Neural cell (in vitro differentiated cells): ENCODE data around the gene CYP1A1. TPM values are rescaled to one million over a fixed set of nuclear protein-coding genes. Genes with fewer than 3 reads are reported as not detected.

Experiments used
- H2AFZ ChIP-seq: fragments of 200-600, 300-800 bp; sonication (generic), shearing (Covaris generic); 2 replicates; pipeline ENCODE4 v1.6.0; 2014; ENCODE audit warnings: low read depth, mild to moderate bottlenecking, antibody characterized with exemption, low read length, moderate library complexity
- H3F3A ChIP-seq: fragments of 200-600 bp; shearing (Covaris generic); 2 replicates; pipeline ENCODE4 v1.6.1; 2016; ENCODE audit warnings: mild to moderate bottlenecking, moderate library complexity, mixed read lengths, antibody characterized with exemption, low read length; ENCODE audit not compliant: insufficient read depth, poor library complexity, severe bottlenecking
- H3K27ac ChIP-seq: fragments of 200-600, 300-800 bp; sonication (generic), shearing (Covaris generic); 2 replicates; pipeline ENCODE4 v1.5.1; 2014; ENCODE audit warnings: mild to moderate bottlenecking, low read length, moderate library complexity
- H3K27me3 ChIP-seq: fragments of 300-800, 200-600 bp; sonication (generic), shearing (Covaris generic); 2 replicates; pipeline ENCODE4 v1.6.0; 2014; ENCODE audit warnings: mild to moderate bottlenecking, low read depth, low read length, moderate library complexity; ENCODE audit not compliant: insufficient read depth
- H3K36me3 ChIP-seq: fragments of 300-800, 200-600 bp; sonication (generic), shearing (Covaris generic); 2 replicates; pipeline ENCODE4 v1.5.1; 2014; ENCODE audit warnings: mild to moderate bottlenecking, antibody characterized with exemption, low read length, moderate library complexity; ENCODE audit not compliant: insufficient read depth
- H3K4me2 ChIP-seq: fragments of 300-800, 200-600 bp; sonication (generic), shearing (Covaris generic); 2 replicates; pipeline ENCODE4 v1.6.0; 2014; ENCODE audit warnings: mild to moderate bottlenecking, low read length
- H3K4me3 ChIP-seq: fragments of 300-800, 200-600 bp; sonication (generic), shearing (Covaris generic); 2 replicates; pipeline ENCODE4 v1.5.1; 2014; ENCODE audit warnings: mild to moderate bottlenecking, low read length, moderate library complexity
- H3K79me2 ChIP-seq: fragments of 200-600 bp; shearing (Covaris generic); replicated peaks from 2 replicates; pipeline ENCODE4 v1.6.0; 2014; ENCODE audit warnings: mild to moderate bottlenecking, low read length, moderate library complexity; ENCODE audit not compliant: insufficient read depth
- H3K9ac ChIP-seq: fragments of 300-800, 200-600 bp; sonication (generic), shearing (Covaris generic); 2 replicates; pipeline ENCODE4 v1.6.1; 2016; ENCODE audit warnings: mild to moderate bottlenecking, low read length, mixed read lengths
- H3K9me2 ChIP-seq: fragments of 200-600 bp; shearing (Covaris generic); 2 replicates; pipeline ENCODE4 v1.6.1; 2016; ENCODE audit warnings: mild to moderate bottlenecking, low read length, mixed read lengths; ENCODE audit not compliant: insufficient read depth
- H3K9me3 ChIP-seq: fragments of 200-600, 300-800 bp; sonication (generic), shearing (Covaris generic); 2 replicates; pipeline ENCODE4 v1.6.1; 2016; ENCODE audit warnings: mild to moderate bottlenecking, mixed run types, low read length, moderate library complexity, mixed read lengths
- H4K20me1 ChIP-seq: fragments of 200-600 bp; shearing (Covaris generic); 2 replicates; pipeline ENCODE4 v1.6.1; 2016; ENCODE audit warnings: mild to moderate bottlenecking, mixed run types; ENCODE audit not compliant: insufficient read depth
- EP300 ChIP-seq: fragments of 450-650 bp; conservative IDR thresholded peaks from 2 replicates; pipeline ENCODE4 v1.6.1; 2014; ENCODE audit warnings: antibody characterized with exemption, mild to moderate bottlenecking, moderate library complexity; ENCODE audit not compliant: poor library complexity, severe bottlenecking
- EZH2 ChIP-seq: fragments of 200-600, 300-800 bp; shearing (Covaris generic), sonication (generic); IDR thresholded peaks from 2 replicates; pipeline ENCODE4 v1.6.1; 2014; ENCODE audit warnings: antibody characterized with exemption, low read length, borderline replicate concordance, mild to moderate bottlenecking; ENCODE audit not compliant: insufficient read depth, poor library complexity, severe bottlenecking
- MXI1 ChIP-seq: fragments of 450-650 bp; conservative IDR thresholded peaks from 2 replicates; pipeline ENCODE4 v1.6.1; 2014; ENCODE audit warnings: antibody characterized with exemption, mild to moderate bottlenecking; ENCODE audit not compliant: poor library complexity, severe bottlenecking
- POLR2AphosphoS5 ChIP-seq: IDR thresholded peaks from 2 replicates; pipeline ENCODE4 v1.6.1; 2012
- RAD21 ChIP-seq: fragments of 450-650 bp; conservative IDR thresholded peaks from 2 replicates; pipeline ENCODE4 v1.6.1; 2014; ENCODE audit warnings: antibody characterized with exemption, mild to moderate bottlenecking, moderate library complexity
- REST ChIP-seq: IDR thresholded peaks from 2 replicates; pipeline ENCODE4 v1.6.1; 2012; ENCODE audit warnings: borderline replicate concordance
- SMC3 ChIP-seq: fragments of 450-650 bp; conservative IDR thresholded peaks from 2 replicates; pipeline ENCODE4 v1.6.1; 2014; ENCODE audit warnings: antibody characterized with exemption, mild to moderate bottlenecking, moderate library complexity; ENCODE audit not compliant: poor library complexity
- TAF1 ChIP-seq: IDR thresholded peaks from 2 replicates; pipeline ENCODE4 v1.6.1; 2012; ENCODE audit warnings: low read depth
- polyA plus RNA-seq: library from polyadenylated mRNA; depleted of rRNA; stranded (reverse); fragments of >200 nt; gene quantifications from 2 replicates; pipeline ENCODE4 v1.2.3, GENCODE V29; 2014
- TF ChIP-seq, protein P1 (sequence below): fragments of 450-650 bp; IDR thresholded peaks from 2 replicates; pipeline ENCODE4 v1.5.1; 2014; ENCODE audit warnings: antibody characterized with exemption, mild to moderate bottlenecking, moderate library complexity; ENCODE audit not compliant: poor library complexity, severe bottlenecking

CYP1A1 gene
- polyA plus RNA-seq, 1 donor from 2014 or later, result 0.09 TPM

GRCh38 chr15:74696808-74697207 is 28.5 kb downstream of the CYP1A1 start:
- Histone ChIP-seq H3K27me3 (no peaks in the 10 kb centered on the region), H3K4me3 (peak overlapping the region; percentile 74), H3K4me2 (peak overlapping the region; percentile 71), H3K9me2 (no peaks in the 10 kb centered on the region), H3F3A (no peaks in the 10 kb centered on the region), H3K79me2 (peaks cover 38% of the 10 kb centered on the region), H3K36me3 (no peaks in the 10 kb centered on the region), H4K20me1 (no peaks in the 10 kb centered on the region), H2AFZ (peak overlapping the region; percentile 90), H3K9me3 (no peaks in the 10 kb centered on the region), H3K27ac (no peak overlapping the region), H3K9ac (peak overlapping the region; percentile 94)
- TF ChIP-seq TAF1, result no peak

DNA sequence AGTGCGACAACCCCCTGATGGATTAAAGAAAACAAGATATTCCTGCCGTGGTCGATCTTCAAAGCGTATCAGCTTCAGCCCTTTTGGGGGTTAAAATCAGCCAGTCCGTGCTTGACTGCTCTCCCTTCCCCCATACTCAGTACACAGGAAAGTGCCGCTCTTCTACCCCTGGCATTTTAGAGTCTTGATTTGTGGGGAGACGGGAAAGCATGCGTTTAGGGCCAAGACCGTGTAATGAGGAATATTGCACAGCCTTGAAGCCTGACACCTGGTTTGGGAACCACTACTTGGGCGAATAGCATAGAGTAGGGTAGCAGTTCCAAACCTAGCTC is 29.0 kb downstream of the CYP1A1 start:
- peak overlapping the region; percentile 94 for H3K9ac ChIP-seq
- peak overlapping the region; percentile 90 for H2AFZ ChIP-seq
- H3K36me3 ChIP-seq, result no peaks in the 10 kb centered on the region
- peaks cover 42% of the 10 kb centered on the region for H3K79me2 ChIP-seq
- no peaks in the 10 kb centered on the region for H3K27me3 ChIP-seq
- no peaks in the 10 kb centered on the region for H3K9me3 ChIP-seq
- no peaks in the 10 kb centered on the region for H4K20me1 ChIP-seq
- peak overlapping the region; percentile 74 for H3K4me3 ChIP-seq
- TF ChIP-seq SMC3, result no peak
- TF ChIP-seq REST, result no peak
- TF ChIP-seq RAD21, result no peak
- no peaks in the 10 kb centered on the region for H3F3A ChIP-seq
- no peaks in the 10 kb centered on the region for H3K9me2 ChIP-seq
- H3K27ac ChIP-seq, result peak overlapping the region; percentile 84
- H3K4me2 ChIP-seq, result peak overlapping the region; percentile 71

- H3K9ac ChIP-seq, result peak within 1 kb of the TSS; percentile 94
- H4K20me1 ChIP-seq, result no peaks in the 10 kb centered on the region
- no peaks in the 10 kb centered on the region for H3K27me3 ChIP-seq
- peaks cover 48% of the 10 kb centered on the region for H3K79me2 ChIP-seq
- H3F3A ChIP-seq, result no peaks in the 10 kb centered on the region
- peak within 1 kb of the TSS; percentile 74 for H3K4me3 ChIP-seq
- peak within 1 kb of the TSS; percentile 95 for H3K4me2 ChIP-seq
- peak within 1 kb of the TSS; percentile 90 for H2AFZ ChIP-seq
- no peaks in the 10 kb centered on the region for H3K36me3 ChIP-seq
- H3K9me2 ChIP-seq, result no peaks in the 10 kb centered on the region
- peak within 1 kb of the TSS; percentile 84 for H3K27ac ChIP-seq
- H3K9me3 ChIP-seq, result no peaks in the 10 kb centered on the region
- TF ChIP-seq TAF1 (no peak), MXI1 (peak; percentile 95), EZH2 (no peak), REST (no peak), POLR2AphosphoS5 (peak; percentile 98), SMC3 (no peak), RAD21 (peak; percentile 15), EP300 (peak; percentile 76)
- TF ChIP-seq, protein P1, sequence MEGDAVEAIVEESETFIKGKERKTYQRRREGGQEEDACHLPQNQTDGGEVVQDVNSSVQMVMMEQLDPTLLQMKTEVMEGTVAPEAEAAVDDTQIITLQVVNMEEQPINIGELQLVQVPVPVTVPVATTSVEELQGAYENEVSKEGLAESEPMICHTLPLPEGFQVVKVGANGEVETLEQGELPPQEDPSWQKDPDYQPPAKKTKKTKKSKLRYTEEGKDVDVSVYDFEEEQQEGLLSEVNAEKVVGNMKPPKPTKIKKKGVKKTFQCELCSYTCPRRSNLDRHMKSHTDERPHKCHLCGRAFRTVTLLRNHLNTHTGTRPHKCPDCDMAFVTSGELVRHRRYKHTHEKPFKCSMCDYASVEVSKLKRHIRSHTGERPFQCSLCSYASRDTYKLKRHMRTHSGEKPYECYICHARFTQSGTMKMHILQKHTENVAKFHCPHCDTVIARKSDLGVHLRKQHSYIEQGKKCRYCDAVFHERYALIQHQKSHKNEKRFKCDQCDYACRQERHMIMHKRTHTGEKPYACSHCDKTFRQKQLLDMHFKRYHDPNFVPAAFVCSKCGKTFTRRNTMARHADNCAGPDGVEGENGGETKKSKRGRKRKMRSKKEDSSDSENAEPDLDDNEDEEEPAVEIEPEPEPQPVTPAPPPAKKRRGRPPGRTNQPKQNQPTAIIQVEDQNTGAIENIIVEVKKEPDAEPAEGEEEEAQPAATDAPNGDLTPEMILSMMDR, result peak; percentile 13
These were observed 29.5 kb downstream of the CYP1A1 start, which contains the start of gene EDC3 for GRCh38 chr15:74695597-74696397. Gene EDC3 (minus strand): TSS chr15:74696024. CDS start chr15:74675124, 20,900 bp downstream.
